Transverse colon (tissue), 4 donors: ENCODE measurements around the gene SMIM45.

ENCODE experiments used
- DNase-seq: peaks from one replicate; pipeline ENCODE4 v3.0.0-alpha.2; 2019
- H3K27ac ChIP-seq, 4 donors: fragments of 200-600 bp; sonication (generic); 2 replicates each; pipeline ENCODE4 v1.5.1; 2016 to 2018; ENCODE audit warnings: inconsistent platforms in 4 of 4
- H3K27me3 ChIP-seq: fragments of 200-600 bp; sonication (generic); 2 replicates; pipeline ENCODE4 v1.5.1; 2017; ENCODE audit warnings: inconsistent platforms
- H3K36me3 ChIP-seq, 4 donors: fragments of 200-600 bp; sonication (generic); 2 replicates each; pipeline ENCODE4 v1.5.1; 2017 to 2019; ENCODE audit warnings: inconsistent platforms in 4 of 4
- H3K4me1 ChIP-seq, 4 donors: fragments of 200-600 bp; sonication (generic); 2 replicates each; pipeline ENCODE4 v1.5.1; 2017 to 2020; ENCODE audit warnings: inconsistent platforms in 4 of 4
- H3K4me3 ChIP-seq, 4 donors: fragments of 200-600 bp; sonication (generic); 1 replicate in 1 of 4; 2 replicates in 3 of 4; pipeline versions ENCODE4 v1.5.1 to v1.6.1; 2017 to 2019; ENCODE audit warnings: inconsistent platforms in 4 of 4
- H3K9me3 ChIP-seq, 2 donors: fragments of 200-600 bp; sonication (generic); 2 replicates each; pipeline ENCODE4 v1.5.1; 2017 to 2019; ENCODE audit warnings: inconsistent platforms in 2 of 2
- EP300 ChIP-seq: sonication (generic); formaldehyde crosslinking; IDR thresholded peaks from one replicate; pipeline ENCODE4 v1.6.1; 2017; ENCODE audit warnings: antibody characterized with exemption, low read depth
- POLR2A ChIP-seq: fragments of 450-650 bp; IDR thresholded peaks from one replicate; pipeline ENCODE4 v1.6.1; 2016; ENCODE audit warnings: antibody characterized with exemption, mild to moderate bottlenecking, moderate library complexity
- POLR2AphosphoS5 ChIP-seq, 3 donors: sonication (generic); formaldehyde crosslinking; IDR thresholded peaks; one replicate each; pipeline ENCODE4 v1.6.1; 2016; ENCODE audit warnings: antibody characterized with exemption in 3 of 3
- WGBS, 2 donors: methylation state at CpG; one replicate each; pipeline ENCODE4 v1.1.5; 2018; ENCODE audit warnings: low coverage in 1 of 2; 5-methylcytosine and 5-hydroxymethylcytosine counted together
- in situ Hi-C, 4 donors: fragments of 200-750 bp; cut with MboI; loops; one replicate each; pipeline versions ENCODE4 v1.15.0 to v1.15.1; 2017; ENCODE audit warnings: low sequenced_read_pairs in 3 of 4, low pct_ligation_motif_present in 1 of 4, low pct_unique_long_range_greater_than_20kb in 1 of 4
- intact Hi-C: fragments of 100-400 bp; cut with DNase I; formaldehyde crosslinking; loops from one replicate; pipeline ENCODE4 v1.15.1; 2023; ENCODE audit warnings: low total_unique reads
- TF ChIP-seq, protein P1 (sequence below), 5 experiments: fragments of 200-600 bp in 3 of 5; fragments of 450-650 bp in 2 of 5; sonication (generic) in 3 of 5; IDR thresholded peaks; 1 replicate in 2 of 5; 2 replicates in 3 of 5; pipeline ENCODE4 v1.5.1; 2016 to 2017; ENCODE audit warnings: antibody characterized with exemption in 5 of 5, inconsistent platforms in 3 of 5, mild to moderate bottlenecking in 2 of 5, moderate library complexity in 1 of 5

SMIM45 gene

DNA sequence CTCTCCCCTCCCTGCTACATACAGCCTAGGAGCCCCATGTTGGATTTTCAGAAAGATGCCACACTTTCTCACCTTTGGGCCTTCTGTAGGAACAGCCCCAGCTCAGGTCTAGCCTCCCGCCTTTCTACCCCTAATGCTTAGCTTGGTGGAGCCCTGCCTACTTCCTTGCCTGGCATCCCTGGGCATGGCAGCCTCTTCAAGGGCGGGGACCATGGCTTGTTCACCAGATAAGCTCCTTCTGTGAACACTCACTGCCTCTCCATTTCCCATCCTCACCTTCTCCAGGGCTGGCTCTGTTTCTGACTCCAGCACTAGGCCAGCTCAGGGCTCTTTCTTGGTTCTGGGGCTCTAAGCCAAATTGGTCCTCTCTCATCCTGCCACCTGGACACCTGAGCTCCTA is 18.7 kb downstream of the SMIM45 start:
- 84% methylated on average over 2 of the region's 2 CpGs; no CpG with 5 or more reads in 1 of the 2 donors for WGBS, 2 donors
- TF ChIP-seq EP300 (no peak), POLR2A (no peak), POLR2AphosphoS5 (IDR thresholded peaks at IDR 0.05) (no peak)
- TF ChIP-seq, protein P1, sequence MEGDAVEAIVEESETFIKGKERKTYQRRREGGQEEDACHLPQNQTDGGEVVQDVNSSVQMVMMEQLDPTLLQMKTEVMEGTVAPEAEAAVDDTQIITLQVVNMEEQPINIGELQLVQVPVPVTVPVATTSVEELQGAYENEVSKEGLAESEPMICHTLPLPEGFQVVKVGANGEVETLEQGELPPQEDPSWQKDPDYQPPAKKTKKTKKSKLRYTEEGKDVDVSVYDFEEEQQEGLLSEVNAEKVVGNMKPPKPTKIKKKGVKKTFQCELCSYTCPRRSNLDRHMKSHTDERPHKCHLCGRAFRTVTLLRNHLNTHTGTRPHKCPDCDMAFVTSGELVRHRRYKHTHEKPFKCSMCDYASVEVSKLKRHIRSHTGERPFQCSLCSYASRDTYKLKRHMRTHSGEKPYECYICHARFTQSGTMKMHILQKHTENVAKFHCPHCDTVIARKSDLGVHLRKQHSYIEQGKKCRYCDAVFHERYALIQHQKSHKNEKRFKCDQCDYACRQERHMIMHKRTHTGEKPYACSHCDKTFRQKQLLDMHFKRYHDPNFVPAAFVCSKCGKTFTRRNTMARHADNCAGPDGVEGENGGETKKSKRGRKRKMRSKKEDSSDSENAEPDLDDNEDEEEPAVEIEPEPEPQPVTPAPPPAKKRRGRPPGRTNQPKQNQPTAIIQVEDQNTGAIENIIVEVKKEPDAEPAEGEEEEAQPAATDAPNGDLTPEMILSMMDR (IDR thresholded peaks at IDR 0.05) = no peak
- in situ Hi-C loops = loop anchor here (25.0 kb wide), 1 partner anchor 467 kb away; the partner anchor contains the start of gene NFAM1 (in 4 of the 4)

DNA sequence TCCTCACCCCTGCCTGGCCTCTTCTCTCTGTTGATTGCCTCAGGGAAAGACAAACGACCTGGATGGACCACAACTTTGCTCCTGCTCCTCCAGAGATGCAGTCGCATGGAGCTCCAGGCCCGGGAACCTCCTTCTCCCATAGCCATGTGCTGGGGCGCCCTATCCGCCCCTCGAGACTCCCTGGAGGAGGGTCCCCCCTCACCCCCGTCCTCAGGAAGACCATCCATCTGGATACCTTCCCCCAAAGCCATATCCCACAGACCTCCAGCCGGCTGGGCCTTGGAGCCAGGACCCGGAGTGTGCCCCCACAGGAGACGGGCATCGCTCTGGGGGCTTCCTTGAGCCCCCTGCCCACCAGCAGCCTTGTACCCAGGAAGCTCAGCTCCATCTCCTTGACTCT is 19.5 kb downstream of the SMIM45 start:
- H3K9me3 ChIP-seq = no peaks in the 10 kb centered on the region
- WGBS, 2 donors = 0 to 79% methylated on average over 1 to 9 of the region's 11 CpGs
- no peak overlapping the region for H3K4me3 ChIP-seq
- in situ Hi-C loops (loop anchor here (25.0 kb wide), 1 partner anchor 466 kb away; the partner anchor contains the start of gene NFAM1 (in 4 of the 4)), intact Hi-C loops (no loop called here)
- peaks cover 0 to 4% (median 4%) of the 10 kb centered on the region in 4 donors for H3K4me1 ChIP-seq
- DNase-seq = no peak
- TF ChIP-seq, protein P1 (IDR thresholded peaks at IDR 0.05) = no peak
- TF ChIP-seq POLR2A (no peak), EP300 (no peak), POLR2AphosphoS5 (IDR thresholded peaks at IDR 0.05) (no peak)
- H3K27ac ChIP-seq = no peak overlapping the region
- no peaks in the 10 kb centered on the region for H3K36me3 ChIP-seq
- H3K27me3 ChIP-seq = peaks cover 53% of the 10 kb centered on the region

More for the DNA sequence above, 18.7 kb downstream of the SMIM45 start:
- Histone ChIP-seq H3K27ac (no peak overlapping the region), H3K9me3 (no peaks in the 10 kb centered on the region), H3K27me3 (peaks cover 44% of the 10 kb centered on the region), H3K36me3 (no peaks in the 10 kb centered on the region), H3K4me1 (no peaks in the 10 kb centered on the region), H3K4me3 (no peak overlapping the region)
- intact Hi-C loops = no loop called here
- no peak for DNase-seq

DNA sequence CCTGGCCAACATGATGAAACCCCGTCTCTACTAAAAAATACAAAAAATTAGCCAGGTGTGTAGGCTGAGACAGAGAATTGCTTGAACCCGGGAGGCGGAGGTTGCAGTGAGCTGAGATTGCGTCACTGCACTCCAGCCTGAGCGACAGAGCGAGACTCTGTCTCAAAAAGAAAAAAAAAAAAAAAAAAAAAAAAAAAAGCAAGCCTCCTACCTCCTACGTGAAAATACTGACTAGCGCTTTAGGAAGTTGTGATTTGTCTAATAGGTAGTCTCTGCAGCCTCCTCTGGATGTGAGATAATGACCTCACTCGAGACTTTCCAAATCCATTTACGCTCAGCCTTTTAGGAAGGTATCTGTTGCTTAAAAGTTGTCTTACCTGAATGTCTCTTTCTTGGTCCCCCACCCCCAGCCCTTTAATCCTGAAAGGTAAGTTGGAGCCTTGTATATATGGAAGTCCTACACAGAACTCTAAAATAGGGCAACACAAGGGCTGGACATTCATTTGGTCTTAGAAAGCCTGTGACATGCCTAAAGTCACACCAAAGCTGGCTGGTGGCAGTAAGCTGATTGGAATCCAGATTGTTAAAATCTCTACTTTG is 22.8 kb downstream of the SMIM45 start:
- intact Hi-C loops = no loop called here
- in situ Hi-C loops = loop anchor here (25.0 kb wide), 1 partner anchor 463 kb away; the partner anchor contains the start of gene NFAM1 (in 4 of the 4)
- DNase-seq = no peak

DNA sequence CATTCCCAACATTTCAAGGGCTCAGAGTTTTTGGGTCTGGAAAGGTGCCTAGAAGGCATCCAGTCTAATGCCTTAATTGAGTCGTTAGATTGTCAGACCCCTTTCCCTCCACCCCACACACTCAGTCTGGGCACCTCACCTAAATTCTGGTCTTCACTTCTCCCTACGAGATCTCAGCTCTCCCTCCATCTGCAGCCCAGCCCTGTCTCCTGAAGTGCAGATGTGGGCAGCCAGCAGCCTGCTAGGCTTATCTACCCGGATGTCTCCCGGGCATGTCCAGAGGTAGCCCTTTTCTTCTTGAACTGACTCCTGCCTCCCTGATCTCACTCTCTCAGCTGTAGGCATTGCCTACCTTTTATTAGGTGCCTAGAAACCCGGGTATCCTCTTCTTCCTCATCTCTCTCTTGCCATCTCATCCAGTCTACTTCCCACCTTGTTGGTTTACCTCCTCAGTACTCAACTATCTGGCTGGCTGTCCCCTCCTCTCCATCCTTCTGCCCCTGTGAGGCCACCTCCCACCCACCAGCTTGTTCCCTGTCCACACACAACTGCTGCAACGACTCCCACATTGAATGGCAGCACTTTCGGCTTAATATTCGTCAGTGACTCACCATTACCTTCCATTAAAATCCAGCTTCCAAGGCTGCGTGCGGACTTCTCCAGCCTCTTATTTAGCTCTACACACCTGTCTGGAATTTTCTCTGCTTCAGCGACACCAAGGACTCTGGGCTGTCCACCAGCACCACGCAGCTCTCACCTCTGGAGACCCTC is 23.5 kb downstream of the SMIM45 start:
- TF ChIP-seq POLR2AphosphoS5 (IDR thresholded peaks at IDR 0.05) = no peak
- no peak for TF ChIP-seq POLR2A
- TF ChIP-seq EP300 = no peak
- TF ChIP-seq, protein P1 (IDR thresholded peaks at IDR 0.05) = no peak
- Histone ChIP-seq H3K27me3 (peaks cover 67% of the 10 kb centered on the region), H3K9me3 (no peaks in the 10 kb centered on the region), H3K27ac (no peak overlapping the region), H3K4me1 (peaks cover 4 to 11% (median 11%) of the 10 kb centered on the region in 4 donors), H3K36me3 (no peaks in the 10 kb centered on the region), H3K4me3 (no peak overlapping the region)
- DNase-seq = no peak
- WGBS, 2 donors = 51 to 55% methylated on average over 4 to 12 of the region's 12 CpGs
- in situ Hi-C loops (no loop called here), intact Hi-C loops (no loop called here)

More for the DNA sequence above, 22.8 kb downstream of the SMIM45 start:
- TF ChIP-seq POLR2A = no peak
- TF ChIP-seq, protein P1 (IDR thresholded peaks at IDR 0.05) = no peak
- WGBS, 2 donors = 46 to 58% methylated on average over 10 of the region's 10 CpGs
- no peaks in the 10 kb centered on the region for H3K9me3 ChIP-seq
- peaks cover 67% of the 10 kb centered on the region for H3K27me3 ChIP-seq
- no peak overlapping the region for H3K27ac ChIP-seq
- H3K36me3 ChIP-seq = no peaks in the 10 kb centered on the region
- H3K4me3 ChIP-seq = no peak overlapping the region
- H3K4me1 ChIP-seq = peaks cover 4 to 11% (median 11%) of the 10 kb centered on the region in 4 donors
